ENCODE data around the gene C16orf78. TPM values are rescaled to one million over a fixed set of nuclear protein-coding genes. Genes with fewer than 3 reads are reported as not detected.

C16orf78 gene
- total and polyA plus RNA-seq, 4 donors, result not detected

DNA sequence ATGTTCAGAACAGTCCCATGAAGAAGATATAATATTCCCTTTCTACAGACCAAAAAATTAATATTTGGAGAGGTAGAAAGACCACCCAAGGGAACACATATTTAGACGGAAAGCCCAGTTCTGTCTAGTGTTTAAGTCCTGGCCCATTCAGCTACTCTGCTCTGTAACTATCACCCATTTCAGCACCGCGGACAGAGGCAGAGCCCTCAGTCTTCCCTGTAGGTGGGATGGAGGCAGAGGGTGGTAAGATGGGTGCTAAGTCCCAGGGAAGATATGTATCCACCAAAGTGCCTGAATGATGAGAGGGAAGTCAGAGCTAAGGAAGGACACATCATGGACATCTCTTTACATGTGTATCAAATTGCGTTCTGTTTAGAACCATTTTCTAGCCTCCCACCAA lies 27.8 kb upstream of the C16orf78 start:
- Histone ChIP-seq H3K27ac (ENCODE audit: low read depth in 1 of 2, low read length in 1 of 2) (no peak overlapping the region), H3K4me3 (no peak overlapping the region), H3K9me3 (ENCODE audit: control insufficient read depth in 4 of 4, insufficient read depth in 3 of 4, low read length in 3 of 4) (no peaks in the 10 kb centered on the region), H3K4me1 (ENCODE audit: control insufficient read depth in 5 of 5, insufficient read depth in 5 of 5, low read length in 5 of 5) (no peaks in the 10 kb centered on the region), H3K27me3 (ENCODE audit: control insufficient read depth in 3 of 3, insufficient read depth in 3 of 3, low read length in 2 of 3) (peaks cover 3 to 6% (median 3%) of the 10 kb centered on the region in 3 donors), H3K9ac (ENCODE audit: insufficient read depth in 1 of 2, low read length in 2 of 2) (no peak overlapping the region), H3K36me3 (ENCODE audit: control insufficient read depth in 4 of 4, insufficient read depth in 4 of 4, low read length in 4 of 4) (no peaks in the 10 kb centered on the region)
- ATAC-seq (ENCODE audit: insufficient read depth, low FRiP score) (no peak), DNase-seq (peak in 1 of 3 donors; percentile 25)
- 34 to 35% methylated on average over 4 of the region's 4 CpGs for WGBS, 2 donors
- no peak for TF ChIP-seq CTCF (IDR thresholded peaks at IDR 0.05; ENCODE audit: control extremely low read depth, extremely low read depth)

DNA sequence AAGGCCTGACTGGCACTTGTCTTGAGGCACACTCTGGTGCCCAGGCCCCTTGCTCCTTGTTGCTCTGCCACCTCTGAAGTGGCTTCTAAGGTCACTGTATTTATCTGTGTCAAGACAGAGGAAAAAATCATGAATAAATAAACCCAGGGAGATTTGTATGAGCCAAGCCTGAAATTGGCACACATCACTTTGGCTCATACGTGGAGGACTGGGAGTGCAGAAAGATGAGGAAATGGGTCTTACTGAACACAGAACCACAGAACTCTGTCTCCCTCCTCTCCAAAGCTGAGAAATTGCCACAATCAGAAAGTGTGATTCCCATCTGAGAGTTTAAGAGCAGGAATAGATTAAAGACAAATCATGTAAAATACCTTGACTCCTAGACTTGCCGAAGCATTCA lies 27.1 kb upstream of the C16orf78 start:
- ATAC-seq (ENCODE audit: insufficient read depth, low FRiP score), result no peak
- no peak for TF ChIP-seq CTCF (IDR thresholded peaks at IDR 0.05; ENCODE audit: control extremely low read depth, extremely low read depth)
- Histone ChIP-seq H3K4me3 (no peak overlapping the region), H3K9me3 (ENCODE audit: control insufficient read depth in 4 of 4, insufficient read depth in 3 of 4, low read length in 3 of 4) (no peaks in the 10 kb centered on the region), H3K9ac (ENCODE audit: insufficient read depth in 1 of 2, low read length in 2 of 2) (no peak overlapping the region), H3K4me1 (ENCODE audit: control insufficient read depth in 5 of 5, insufficient read depth in 5 of 5, low read length in 5 of 5) (no peaks in the 10 kb centered on the region), H3K27ac (ENCODE audit: low read depth in 1 of 2, low read length in 1 of 2) (no peak overlapping the region), H3K36me3 (ENCODE audit: control insufficient read depth in 4 of 4, insufficient read depth in 4 of 4, low read length in 4 of 4) (no peaks in the 10 kb centered on the region), H3K27me3 (ENCODE audit: control insufficient read depth in 3 of 3, insufficient read depth in 3 of 3, low read length in 2 of 3) (peaks cover 5 to 6% (median 5%) of the 10 kb centered on the region in 3 donors)
- no peak for DNase-seq
- 61 to 79% methylated on average over 2 of the region's 2 CpGs for WGBS, 2 donors

- no peaks in the 10 kb centered on the region for H3K4me1 ChIP-seq (ENCODE audit: control insufficient read depth in 5 of 5, insufficient read depth in 5 of 5, low read length in 5 of 5)
- no peak overlapping the region for H3K27ac ChIP-seq (ENCODE audit: low read depth in 1 of 2, low read length in 1 of 2)
- no peak overlapping the region for H3K4me3 ChIP-seq
- H3K27me3 ChIP-seq (ENCODE audit: control insufficient read depth in 3 of 3, insufficient read depth in 3 of 3, low read length in 2 of 3), result peaks cover 5 to 6% (median 5%) of the 10 kb centered on the region in 3 donors
- 45 to 64% methylated on average over 2 of the region's 2 CpGs for WGBS, 2 donors
- no peaks in the 10 kb centered on the region for H3K36me3 ChIP-seq (ENCODE audit: control insufficient read depth in 4 of 4, insufficient read depth in 4 of 4, low read length in 4 of 4)
- H3K9me3 ChIP-seq (ENCODE audit: control insufficient read depth in 4 of 4, insufficient read depth in 3 of 4, low read length in 3 of 4), result no peaks in the 10 kb centered on the region
- DNase-seq (no peak), ATAC-seq (ENCODE audit: insufficient read depth, low FRiP score) (no peak)
- no peak for TF ChIP-seq CTCF (IDR thresholded peaks at IDR 0.05; ENCODE audit: control extremely low read depth, extremely low read depth)
- no peak overlapping the region for H3K9ac ChIP-seq (ENCODE audit: insufficient read depth in 1 of 2, low read length in 2 of 2)
Measured at GRCh38 chr16:49347476-49347875, 26.1 kb upstream of the C16orf78 start.
